ENCODE results near the gene AMMECR1.

The AMMECR1 gene

GRCh38 chrX:110211340-110211739 is 106.5 kb downstream of the AMMECR1 start:
- no peak for DNase-seq (ENCODE audit: low read depth in 2 of 2)

- no peak for DNase-seq (ENCODE audit: low read depth in 2 of 2)
Measured at GRCh38 chrX:110210417-110211139, 107.3 kb downstream of the AMMECR1 start.

GRCh38 chrX:110208092-110208491 is 109.8 kb downstream of the AMMECR1 start:
- DNase-seq (ENCODE audit: low read depth in 2 of 2): no peak

GRCh38 chrX:110204986-110205385 is 112.9 kb downstream of the AMMECR1 start:
- no peak for DNase-seq (ENCODE audit: low read depth in 2 of 2)

- no peak for DNase-seq (ENCODE audit: low read depth in 2 of 2)
Measured at GRCh38 chrX:110201799-110202198, 116.1 kb downstream of the AMMECR1 start.

GRCh38 chrX:110194977-110195376 is 122.9 kb downstream of the AMMECR1 start:
- no peak for DNase-seq (ENCODE audit: low read depth in 2 of 2)

- no peak for DNase-seq (ENCODE audit: low read depth in 2 of 2)
Measured at GRCh38 chrX:110192516-110192915, 125.4 kb downstream of the AMMECR1 start.

- no peak for DNase-seq (ENCODE audit: low read depth in 2 of 2)
Measured at GRCh38 chrX:110188701-110189558, 129.0 kb downstream of the AMMECR1 start.

GRCh38 chrX:110183314-110183713 is 134.6 kb downstream of the AMMECR1 start:
- DNase-seq (ENCODE audit: low read depth in 2 of 2): no peak

GRCh38 chrX:110182865-110183264 is 135.0 kb downstream of the AMMECR1 start:
- no peak for DNase-seq (ENCODE audit: low read depth in 2 of 2)

- no peak for DNase-seq (ENCODE audit: low read depth in 2 of 2)
Measured at GRCh38 chrX:110182362-110182761, 135.5 kb downstream of the AMMECR1 start.

GRCh38 chrX:110181459-110182137 is 136.3 kb downstream of the AMMECR1 start:
- DNase-seq (ENCODE audit: low read depth in 2 of 2): no peak

GRCh38 chrX:110180928-110181310 is 137.0 kb downstream of the AMMECR1 start:
- DNase-seq (ENCODE audit: low read depth in 2 of 2): no peak

- DNase-seq (ENCODE audit: low read depth in 2 of 2): no peak
Measured at GRCh38 chrX:110180176-110180927, 137.5 kb downstream of the AMMECR1 start.

- no peak for DNase-seq (ENCODE audit: low read depth in 2 of 2)
Measured at GRCh38 chrX:110178179-110178865, 139.6 kb downstream of the AMMECR1 start.

- no peak for DNase-seq (ENCODE audit: low read depth in 2 of 2)
Measured at GRCh38 chrX:110175696-110176095, 142.2 kb downstream of the AMMECR1 start.

GRCh38 chrX:110175146-110175545 is 142.7 kb downstream of the AMMECR1 start:
- no peak for DNase-seq (ENCODE audit: low read depth in 2 of 2)

- no peak for DNase-seq (ENCODE audit: low read depth in 2 of 2)
Measured at GRCh38 chrX:110173192-110174175, 144.4 kb downstream of the AMMECR1 start.

GRCh38 chrX:110172215-110172614 is 145.7 kb downstream of the AMMECR1 start:
- no peak for DNase-seq (ENCODE audit: low read depth in 2 of 2)

- DNase-seq (ENCODE audit: low read depth in 2 of 2): no peak
Measured at GRCh38 chrX:110171442-110171841, 146.4 kb downstream of the AMMECR1 start.
